DND-41 (cell line): Measurements from ENCODE around the gene SMG6.

Experiments used
- ATAC-seq: fragments of 200-7000 bp; cut with Tn5 transposase; 3 replicates; pipeline ENCODE4 v1.9.1; 2021; ENCODE audit warnings: low read depth; ENCODE audit not compliant: insufficient read depth
- DNase-seq: peaks from one replicate; pipeline ENCODE4 v3.0.0-alpha.2; 2020
- H2AFZ ChIP-seq: 2 replicates; pipeline ENCODE4 v1.6.0; 2012; ENCODE audit warnings: low read depth, low read length
- H3K27ac ChIP-seq: 2 replicates; pipeline ENCODE4 v1.5.1; 2012; ENCODE audit warnings: low read length, inconsistent platforms
- H3K27me3 ChIP-seq: fragments of 200-600 bp; sonication (generic); 2 replicates; pipeline ENCODE4 v1.6.0; 2012; ENCODE audit warnings: low read length, mild to moderate bottlenecking, inconsistent platforms; ENCODE audit not compliant: insufficient read depth, poor library complexity
- H3K36me3 ChIP-seq: 2 replicates; pipeline ENCODE4 v1.5.1; 2012; ENCODE audit warnings: low read length, inconsistent platforms; ENCODE audit not compliant: insufficient read depth
- H3K4me1 ChIP-seq: 2 replicates; pipeline ENCODE4 v1.5.1; 2012; ENCODE audit warnings: mild to moderate bottlenecking, low read length; ENCODE audit not compliant: insufficient read depth
- H3K4me2 ChIP-seq: 2 replicates; pipeline ENCODE4 v1.6.0; 2012; ENCODE audit warnings: mild to moderate bottlenecking, moderate library complexity, low read length, inconsistent platforms; ENCODE audit not compliant: insufficient read depth
- H3K4me3 ChIP-seq, 2 experiments: fragments of 200-600 bp in 1 of 2; shearing (Covaris generic) in 1 of 2; 2 replicates each; pipeline ENCODE4 v1.5.1; 2012 to 2016; ENCODE audit warnings: inconsistent platforms in 2 of 2, low read length in 2 of 2, mild to moderate bottlenecking in 2 of 2, low read depth in 1 of 2, moderate library complexity in 1 of 2
- H3K79me2 ChIP-seq: 2 replicates; pipeline ENCODE4 v1.6.0; 2012; ENCODE audit warnings: low read length, inconsistent platforms; ENCODE audit not compliant: insufficient read depth
- H3K9ac ChIP-seq: 2 replicates; pipeline ENCODE4 v1.6.0; 2012; ENCODE audit warnings: low read depth, mild to moderate bottlenecking, inconsistent platforms, low read length, moderate library complexity
- H3K9me3 ChIP-seq: 2 replicates; pipeline ENCODE4 v1.5.1; 2012; ENCODE audit warnings: low read length, moderate library complexity, mild to moderate bottlenecking, inconsistent platforms; ENCODE audit not compliant: insufficient read depth, severe bottlenecking
- H4K20me1 ChIP-seq: 2 replicates; pipeline ENCODE4 v1.6.0; 2012; ENCODE audit warnings: low read length; ENCODE audit not compliant: insufficient read depth
- EZH2 ChIP-seq: IDR thresholded peaks from 3 replicates; pipeline ENCODE4 v1.6.1; 2012; ENCODE audit warnings: borderline replicate concordance, low read depth, mild to moderate bottlenecking, moderate library complexity, low read length, inconsistent platforms; ENCODE audit not compliant: severe bottlenecking
- TF ChIP-seq, protein P1 (sequence below): IDR thresholded peaks from 2 replicates; pipeline ENCODE4 v1.5.1; 2012; ENCODE audit warnings: borderline replicate concordance, low read length, moderate library complexity, mild to moderate bottlenecking; ENCODE audit not compliant: poor library complexity, severe bottlenecking; ENCODE audit errors: extremely low read depth

SMG6 gene

GRCh38 chr17:2192367-2193057 lies 111.1 kb downstream of the SMG6 start:
- peak overlapping the region; percentile 33 for H3K9ac ChIP-seq
- peaks cover 15% of the 10 kb centered on the region; the same call in 1 of the 2 replicates for H4K20me1 ChIP-seq
- ATAC-seq (peak; percentile 98), DNase-seq (peak; percentile 92)
- H3K9me3 ChIP-seq: no peaks in the 10 kb centered on the region
- H3K4me3 ChIP-seq: peak overlapping the region in 1 of 2 experiments; percentile 8; a peak in 1 of 4 replicates
- H3K36me3 ChIP-seq: peaks cover 41% of the 10 kb centered on the region
- H3K4me1 ChIP-seq: peaks cover 49% of the 10 kb centered on the region
- H3K27me3 ChIP-seq: no peaks in the 10 kb centered on the region
- TF ChIP-seq EZH2: no peak
- TF ChIP-seq, protein P1, sequence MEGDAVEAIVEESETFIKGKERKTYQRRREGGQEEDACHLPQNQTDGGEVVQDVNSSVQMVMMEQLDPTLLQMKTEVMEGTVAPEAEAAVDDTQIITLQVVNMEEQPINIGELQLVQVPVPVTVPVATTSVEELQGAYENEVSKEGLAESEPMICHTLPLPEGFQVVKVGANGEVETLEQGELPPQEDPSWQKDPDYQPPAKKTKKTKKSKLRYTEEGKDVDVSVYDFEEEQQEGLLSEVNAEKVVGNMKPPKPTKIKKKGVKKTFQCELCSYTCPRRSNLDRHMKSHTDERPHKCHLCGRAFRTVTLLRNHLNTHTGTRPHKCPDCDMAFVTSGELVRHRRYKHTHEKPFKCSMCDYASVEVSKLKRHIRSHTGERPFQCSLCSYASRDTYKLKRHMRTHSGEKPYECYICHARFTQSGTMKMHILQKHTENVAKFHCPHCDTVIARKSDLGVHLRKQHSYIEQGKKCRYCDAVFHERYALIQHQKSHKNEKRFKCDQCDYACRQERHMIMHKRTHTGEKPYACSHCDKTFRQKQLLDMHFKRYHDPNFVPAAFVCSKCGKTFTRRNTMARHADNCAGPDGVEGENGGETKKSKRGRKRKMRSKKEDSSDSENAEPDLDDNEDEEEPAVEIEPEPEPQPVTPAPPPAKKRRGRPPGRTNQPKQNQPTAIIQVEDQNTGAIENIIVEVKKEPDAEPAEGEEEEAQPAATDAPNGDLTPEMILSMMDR: peak; percentile 42
- peaks cover 14% of the 10 kb centered on the region for H3K79me2 ChIP-seq
- H2AFZ ChIP-seq: no peak overlapping the region
- peak overlapping the region; percentile 84 for H3K27ac ChIP-seq
- peak overlapping the region; percentile 51 for H3K4me2 ChIP-seq

DNA sequence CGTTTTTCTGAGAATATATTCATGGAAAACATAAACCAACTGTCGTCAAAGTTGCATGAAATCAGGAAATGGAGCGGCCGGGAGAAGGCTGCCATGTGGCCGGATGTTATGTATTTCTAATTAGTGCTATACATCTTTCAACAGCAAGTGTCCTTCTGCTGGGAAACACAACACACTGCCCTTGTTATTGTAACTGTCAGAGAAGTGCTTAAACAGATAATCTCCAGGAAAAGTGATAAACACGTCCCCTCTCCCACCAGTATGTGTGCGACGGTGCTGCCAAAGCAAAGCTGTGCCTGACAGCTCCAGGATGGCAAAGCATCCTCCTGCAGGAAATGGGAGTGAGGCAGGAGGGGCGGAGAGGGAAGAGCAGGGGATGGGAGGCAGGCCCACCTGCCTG lies 111.8 kb downstream of the SMG6 start:
- peaks cover 45% of the 10 kb centered on the region for H3K36me3 ChIP-seq
- TF ChIP-seq, protein P1: no peak
- no peak for TF ChIP-seq EZH2
- no peaks in the 10 kb centered on the region for H3K9me3 ChIP-seq
- peak overlapping the region in 1 of 2 experiments; percentile 8; a peak in 1 of 4 replicates for H3K4me3 ChIP-seq
- H3K4me2 ChIP-seq: peak overlapping the region; percentile 51
- peaks cover 15% of the 10 kb centered on the region; the same call in 1 of the 2 replicates for H4K20me1 ChIP-seq
- peaks cover 11% of the 10 kb centered on the region for H3K79me2 ChIP-seq
- no peaks in the 10 kb centered on the region for H3K27me3 ChIP-seq
- H3K9ac ChIP-seq: peak overlapping the region; percentile 31
- H2AFZ ChIP-seq: no peak overlapping the region
- H3K4me1 ChIP-seq: peaks cover 49% of the 10 kb centered on the region
- ATAC-seq (no peak), DNase-seq (no peak)
- peak overlapping the region; percentile 84 for H3K27ac ChIP-seq

- no peak overlapping the region for H3K4me2 ChIP-seq
- H2AFZ ChIP-seq: no peak overlapping the region
- H3K79me2 ChIP-seq: peaks cover 11% of the 10 kb centered on the region
- no peaks in the 10 kb centered on the region for H3K9me3 ChIP-seq
- peaks cover 49% of the 10 kb centered on the region for H3K4me1 ChIP-seq
- H3K36me3 ChIP-seq: peaks cover 51% of the 10 kb centered on the region
- H3K27me3 ChIP-seq: no peaks in the 10 kb centered on the region
- no peak for ATAC-seq
- peak overlapping the region; percentile 84 for H3K27ac ChIP-seq
- no peak overlapping the region for H3K4me3 ChIP-seq
- no peak for TF ChIP-seq EZH2
- TF ChIP-seq, protein P1: no peak
- no peak overlapping the region for H3K9ac ChIP-seq
- H4K20me1 ChIP-seq: peaks cover 15% of the 10 kb centered on the region; the same call in 1 of the 2 replicates
- DNase-seq: no peak
Observed at GRCh38 chr17:2191227-2191626, 112.4 kb downstream of the SMG6 start.
